GM18951 (cell line): ENCODE results near the gene NEDD1.

Experiments
- POLR2A ChIP-seq: IDR thresholded peaks from 4 replicates; pipeline ENCODE4 v1.6.1; 2011; ENCODE audit warnings: mild to moderate bottlenecking; ENCODE audit not compliant: insufficient read length, insufficient read depth; ENCODE audit errors: extremely low read depth
- in situ Hi-C: fragments of 300-500 bp; cut with MboI; formaldehyde crosslinking; loops from one replicate; pipeline ENCODE4 v1.12.0; 2022; ENCODE audit warnings: low sequenced_read_pairs, mixed read lengths, inconsistent platforms; ENCODE audit not compliant: unreplicated experiment

NEDD1 gene

GRCh38 chr12:96906849-96907670 lies at the start of gene NEDD1:
Gene NEDD1 (plus strand): TSS chr12:96907257. CDS start chr12:96909760, 2,503 bp downstream.
- peak; percentile 95 for TF ChIP-seq POLR2A
- in situ Hi-C loops = no loop called here

- in situ Hi-C loops = no loop called here
- no peak for TF ChIP-seq POLR2A
Observed at GRCh38 chr12:96858162-96858561, 48.9 kb upstream of the NEDD1 start.

- no peak for TF ChIP-seq POLR2A
- in situ Hi-C loops = no loop called here
Observed at GRCh38 chr12:96861656-96862055, 45.4 kb upstream of the NEDD1 start.

- TF ChIP-seq POLR2A = no peak
- in situ Hi-C loops = no loop called here
Observed at GRCh38 chr12:96862326-96862725, 44.7 kb upstream of the NEDD1 start.

GRCh38 chr12:96864335-96864734 lies 42.7 kb upstream of the NEDD1 start:
- no peak for TF ChIP-seq POLR2A
- in situ Hi-C loops = no loop called here

- no peak for TF ChIP-seq POLR2A
- in situ Hi-C loops = no loop called here
Observed at GRCh38 chr12:96866801-96867590, 40.1 kb upstream of the NEDD1 start.

- in situ Hi-C loops = no loop called here
- no peak for TF ChIP-seq POLR2A
Observed at GRCh38 chr12:96870946-96871345, 36.1 kb upstream of the NEDD1 start.

- in situ Hi-C loops = no loop called here
- TF ChIP-seq POLR2A = no peak
Observed at GRCh38 chr12:96872961-96873360, 34.1 kb upstream of the NEDD1 start.

- in situ Hi-C loops = no loop called here
- TF ChIP-seq POLR2A = no peak
Observed at GRCh38 chr12:96874211-96874610, 32.8 kb upstream of the NEDD1 start.

GRCh38 chr12:96876966-96877365 lies 30.1 kb upstream of the NEDD1 start:
- in situ Hi-C loops = no loop called here
- TF ChIP-seq POLR2A = no peak

GRCh38 chr12:96878704-96879103 lies 28.4 kb upstream of the NEDD1 start:
- in situ Hi-C loops = no loop called here
- TF ChIP-seq POLR2A = no peak

- no peak for TF ChIP-seq POLR2A
- in situ Hi-C loops = no loop called here
Observed at GRCh38 chr12:96879301-96879700, 27.8 kb upstream of the NEDD1 start.

- TF ChIP-seq POLR2A = no peak
- in situ Hi-C loops = no loop called here
Observed at GRCh38 chr12:96880220-96880619, 26.8 kb upstream of the NEDD1 start.

GRCh38 chr12:96881608-96882007 lies 25.4 kb upstream of the NEDD1 start:
- in situ Hi-C loops = no loop called here
- no peak for TF ChIP-seq POLR2A
